OCI-M2 (cell line): ENCODE results near the gene SLC2A13.
"Not testable (repeated sequence)": the region's sequence is repeated elsewhere in the genome, so short reads cannot be mapped to it uniquely, and the experiment has no call there.

Source experiments
- DNase-seq: peaks from one replicate; lab custom pipeline; 2025; ENCODE audit not compliant: unreplicated experiment; lab: John Stamatoyannopoulos, UW

The SLC2A13 gene

GRCh38 chr12:39816671-39817185 is 289.2 kb downstream of the SLC2A13 start:
- DNase-seq, result no peak

GRCh38 chr12:39815746-39816145 is 290.1 kb downstream of the SLC2A13 start:
- DNase-seq, result no peak

- DNase-seq, result no peak
These were observed 291.3 kb downstream of the SLC2A13 start for GRCh38 chr12:39814626-39815025.

GRCh38 chr12:39813776-39814175 is 292.1 kb downstream of the SLC2A13 start:
- DNase-seq, result no peak

- DNase-seq, result not testable (repeated sequence)
These were observed 293.4 kb downstream of the SLC2A13 start for GRCh38 chr12:39812456-39812855.

- no peak for DNase-seq
These were observed 298.8 kb downstream of the SLC2A13 start for GRCh38 chr12:39807043-39807442.

GRCh38 chr12:39805651-39806050 is 300.2 kb downstream of the SLC2A13 start:
- no peak for DNase-seq

GRCh38 chr12:39804898-39805297 is 301.0 kb downstream of the SLC2A13 start:
- no peak for DNase-seq

GRCh38 chr12:39804479-39804878 is 301.4 kb downstream of the SLC2A13 start:
- no peak for DNase-seq

- no peak for DNase-seq
These were observed 302.7 kb downstream of the SLC2A13 start for GRCh38 chr12:39803151-39803550.

- no peak for DNase-seq
These were observed 306.9 kb downstream of the SLC2A13 start for GRCh38 chr12:39798977-39799376.

GRCh38 chr12:39798429-39798828 is 307.5 kb downstream of the SLC2A13 start:
- DNase-seq, result no peak

GRCh38 chr12:39795481-39795880 is 310.4 kb downstream of the SLC2A13 start:
- DNase-seq, result no peak

- DNase-seq, result no peak
These were observed 312.9 kb downstream of the SLC2A13 start for GRCh38 chr12:39792938-39793337.

GRCh38 chr12:39788239-39788638 is 317.6 kb downstream of the SLC2A13 start:
- no peak for DNase-seq

GRCh38 chr12:39785814-39786213 is 320.1 kb downstream of the SLC2A13 start:
- not testable (repeated sequence) for DNase-seq

GRCh38 chr12:39782026-39782545 is 323.8 kb downstream of the SLC2A13 start:
- no peak for DNase-seq

GRCh38 chr12:39780913-39781446 is 324.9 kb downstream of the SLC2A13 start:
- no peak for DNase-seq

- no peak for DNase-seq
These were observed 325.4 kb downstream of the SLC2A13 start for GRCh38 chr12:39780411-39780912.

- DNase-seq, result no peak
These were observed 326.0 kb downstream of the SLC2A13 start for GRCh38 chr12:39779768-39780340.

- no peak for DNase-seq
These were observed 328.4 kb downstream of the SLC2A13 start for GRCh38 chr12:39777465-39777864.

GRCh38 chr12:39773266-39773665 is 332.6 kb downstream of the SLC2A13 start:
- DNase-seq, result no peak
